GM19438 (cell line): ENCODE data around the gene SFXN1.

ENCODE experiments used
- ATAC-seq: cut with Tn5 transposase; IDR thresholded peaks from one replicate; pipeline ENCODE4 v1.9.1; 2021; ENCODE audit warnings: low read depth; ENCODE audit not compliant: unreplicated experiment

The SFXN1 gene

DNA sequence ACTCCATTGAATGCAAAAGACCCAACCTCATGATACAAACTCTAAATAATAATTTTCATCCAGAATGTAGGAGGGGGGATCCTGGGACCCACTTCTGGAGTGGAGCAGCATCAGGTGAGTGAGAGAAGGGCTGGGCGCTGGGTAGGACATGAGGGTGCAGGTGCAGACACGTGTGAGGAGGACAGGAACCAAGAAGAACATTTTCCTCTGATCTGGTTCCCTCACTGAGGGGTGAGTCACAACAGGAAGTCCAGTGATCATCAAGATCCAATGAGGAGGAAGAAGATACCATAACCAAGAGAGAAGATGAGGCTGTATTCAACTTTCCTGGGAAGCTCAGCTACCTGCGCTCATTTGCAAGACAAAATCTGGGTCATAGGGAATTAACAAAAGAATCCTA lies 57.4 kb downstream of the SFXN1 start:
- no peak for ATAC-seq

DNA sequence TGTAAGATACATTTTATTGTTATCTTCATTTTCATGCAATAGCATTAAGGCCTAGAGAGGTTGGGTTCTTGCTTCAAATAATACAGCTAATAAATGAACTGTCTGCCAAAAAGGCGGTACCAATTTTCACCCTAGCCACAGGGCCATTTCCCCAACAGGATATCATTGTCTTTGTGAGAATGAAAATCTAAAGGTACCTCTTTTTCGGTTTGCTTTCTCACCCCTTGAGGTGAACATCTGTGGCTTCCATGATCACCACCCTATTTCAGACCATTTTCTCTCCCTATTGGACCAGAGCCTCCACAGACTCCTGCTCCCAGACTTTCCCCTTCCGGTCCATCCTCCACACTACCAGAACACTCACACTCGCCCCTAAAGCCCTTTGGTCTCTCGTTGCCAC lies 60.2 kb downstream of the SFXN1 start:
- ATAC-seq: no peak

GRCh38 chr5:175539936-175540335 lies 61.6 kb downstream of the SFXN1 start:
- no peak for ATAC-seq

DNA sequence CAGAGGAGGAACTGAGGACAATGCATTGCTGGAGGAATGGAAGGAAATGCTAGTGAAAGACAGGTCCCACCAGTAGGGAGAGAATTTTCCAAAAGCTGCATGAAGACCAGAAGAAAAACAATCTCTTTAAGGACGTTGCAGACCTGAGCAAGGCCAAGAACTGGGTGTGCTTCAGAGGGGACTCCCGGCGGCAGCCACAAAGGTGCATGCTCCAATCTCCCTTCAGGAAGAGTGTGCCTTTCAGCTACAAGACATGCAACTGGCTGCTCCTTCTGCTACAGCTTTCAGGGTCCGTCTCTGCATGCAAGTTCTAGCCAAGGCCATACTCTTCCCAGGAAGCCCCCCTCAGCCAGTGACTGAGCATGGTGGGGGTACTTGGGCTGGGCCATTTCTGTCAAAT lies 62.9 kb downstream of the SFXN1 start:
- no peak for ATAC-seq

- no peak for ATAC-seq
Observed at GRCh38 chr5:175542232-175542965, 64.0 kb downstream of the SFXN1 start.

GRCh38 chr5:175542966-175543235 lies 64.5 kb downstream of the SFXN1 start:
- ATAC-seq: no peak

DNA sequence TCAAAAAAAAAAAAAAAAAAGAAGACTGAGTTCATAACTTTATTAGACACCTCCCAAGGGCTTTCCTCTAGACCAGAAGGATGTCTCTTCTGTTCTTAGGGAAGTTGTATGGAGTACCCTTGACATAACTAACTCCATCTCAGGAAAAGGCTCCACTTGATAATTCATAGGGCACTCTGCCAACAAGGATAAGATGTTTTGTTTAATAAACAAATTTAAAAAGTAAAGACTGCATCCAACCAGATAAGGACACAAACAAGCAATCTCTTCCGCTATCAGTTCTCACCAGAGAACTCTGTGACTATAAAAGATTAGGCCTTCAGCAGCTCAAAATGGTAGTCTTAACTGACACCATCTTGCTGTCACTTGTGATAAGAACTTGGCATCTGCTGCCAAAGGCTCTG lies 65.8 kb downstream of the SFXN1 start:
- ATAC-seq: no peak

GRCh38 chr5:175544586-175544985 lies 66.2 kb downstream of the SFXN1 start:
- ATAC-seq: no peak

- ATAC-seq: no peak
Observed at GRCh38 chr5:175547842-175548241, 69.5 kb downstream of the SFXN1 start.

GRCh38 chr5:175548626-175549311 lies 70.4 kb downstream of the SFXN1 start:
- no peak for ATAC-seq

GRCh38 chr5:175550055-175550805 lies 71.9 kb downstream of the SFXN1 start:
- ATAC-seq: no peak

GRCh38 chr5:175551266-175551665 lies 72.9 kb downstream of the SFXN1 start:
- ATAC-seq: no peak

DNA sequence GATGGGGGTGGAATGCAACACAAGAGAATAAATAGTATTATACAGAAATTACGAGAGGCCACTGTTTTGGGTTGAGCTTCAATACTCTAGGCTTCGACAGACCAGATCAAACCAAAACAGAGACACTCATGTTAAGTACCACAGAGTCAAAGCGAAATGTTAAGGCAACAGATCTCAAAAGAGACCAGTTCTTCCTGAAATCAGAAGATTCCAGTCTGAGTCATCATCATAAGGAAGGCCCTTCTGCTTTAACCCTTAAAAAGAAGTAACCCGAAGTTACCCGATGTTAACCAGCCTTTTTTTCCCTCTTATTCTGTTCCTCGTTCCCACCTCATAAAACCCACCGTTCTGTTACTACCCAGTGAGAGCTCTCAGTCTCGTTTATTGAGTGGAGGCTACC lies 75.9 kb downstream of the SFXN1 start:
- ATAC-seq: no peak

DNA sequence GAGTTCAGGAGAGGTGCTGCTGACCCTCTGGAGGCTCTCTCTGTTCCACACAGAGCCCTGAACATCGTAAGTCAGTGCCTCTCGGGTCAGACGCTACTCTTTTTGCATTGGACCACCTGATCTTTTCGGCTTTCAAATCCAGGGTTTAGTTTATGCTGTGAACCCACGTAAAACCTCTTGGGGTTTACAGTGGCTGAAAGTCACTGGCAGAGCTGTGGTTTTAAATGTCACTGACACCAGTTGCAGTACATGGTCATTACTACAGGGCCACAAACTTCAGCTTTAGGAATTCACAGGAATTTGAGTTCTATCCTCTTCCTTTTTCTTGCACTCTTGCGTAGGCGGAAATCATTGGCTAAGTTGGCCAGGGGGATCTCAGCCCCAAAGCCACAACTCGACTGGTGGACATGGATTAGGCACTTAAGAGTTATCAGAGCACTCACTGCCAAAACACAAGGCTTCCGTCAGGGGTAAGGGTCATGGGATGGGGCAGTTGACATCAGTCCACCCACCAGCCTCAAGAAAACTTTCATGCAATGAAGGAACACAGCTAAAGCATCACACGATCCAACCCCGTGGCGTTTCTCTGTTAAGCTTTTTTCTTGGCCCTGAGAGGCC lies 76.9 kb downstream of the SFXN1 start:
- no peak for ATAC-seq

- ATAC-seq: no peak
Observed at GRCh38 chr5:175556794-175557193, 78.4 kb downstream of the SFXN1 start.

DNA sequence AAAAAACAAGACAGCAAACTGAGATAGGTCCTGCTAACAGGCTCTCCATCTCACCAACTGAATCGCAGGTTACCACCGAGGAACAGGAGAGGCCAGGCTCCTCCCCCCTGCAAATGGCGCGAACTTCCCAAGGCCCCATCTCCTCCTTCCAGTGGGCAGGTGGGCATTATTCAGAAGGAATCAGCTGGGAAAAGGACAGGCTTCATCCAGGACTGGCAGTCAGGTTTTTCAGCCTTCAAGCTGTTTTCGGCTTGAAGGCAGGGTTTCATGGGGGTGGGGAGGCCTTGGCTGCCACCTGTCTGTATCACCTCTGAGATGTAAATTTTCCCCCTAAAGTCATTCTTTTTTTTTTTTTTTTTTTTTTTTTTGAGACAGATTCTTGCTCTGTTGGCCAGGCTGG lies 79.4 kb downstream of the SFXN1 start:
- no peak for ATAC-seq

- ATAC-seq: no peak
Observed at GRCh38 chr5:175558801-175559480, 80.6 kb downstream of the SFXN1 start.

DNA sequence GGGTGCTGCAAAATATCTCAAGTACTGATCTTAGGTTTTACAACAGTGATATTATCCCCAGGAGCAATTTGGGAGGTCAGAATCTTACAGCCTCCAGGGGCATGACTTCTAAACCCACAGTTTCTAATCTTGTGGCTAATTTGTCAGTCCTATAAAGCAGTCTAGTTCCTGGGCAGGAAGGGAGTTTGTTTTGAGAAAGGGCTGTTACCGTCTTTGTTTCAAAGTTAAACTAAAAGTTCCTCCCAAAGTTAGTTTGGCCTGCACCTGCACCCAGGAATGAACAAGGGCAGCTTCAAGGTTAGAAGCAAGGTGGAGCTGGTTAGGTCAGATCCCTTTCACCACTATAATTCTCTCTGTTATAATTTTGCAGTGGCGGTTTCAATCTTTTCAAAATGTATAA lies 81.7 kb downstream of the SFXN1 start:
- ATAC-seq: no peak

GRCh38 chr5:175561085-175561484 lies 82.7 kb downstream of the SFXN1 start:
- ATAC-seq: no peak

DNA sequence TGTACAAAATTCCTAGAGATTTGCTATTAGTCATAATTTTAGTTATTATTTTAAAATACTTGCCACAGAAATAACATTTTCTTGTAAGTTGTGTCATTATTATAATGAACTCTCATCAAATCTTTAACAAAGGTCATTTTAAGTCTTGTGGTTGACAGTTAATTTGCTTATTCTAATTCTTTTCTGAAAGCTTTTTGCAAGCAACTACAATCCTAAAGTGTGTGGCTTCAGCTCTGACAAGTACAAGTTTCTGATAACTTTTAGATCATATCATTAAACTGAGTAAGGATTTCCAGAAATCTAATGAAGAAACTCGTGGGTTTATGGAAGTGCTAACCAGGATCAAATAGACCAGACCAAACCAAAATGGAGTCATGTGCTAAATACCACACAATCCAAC lies 86.4 kb downstream of the SFXN1 start:
- ATAC-seq: no peak

DNA sequence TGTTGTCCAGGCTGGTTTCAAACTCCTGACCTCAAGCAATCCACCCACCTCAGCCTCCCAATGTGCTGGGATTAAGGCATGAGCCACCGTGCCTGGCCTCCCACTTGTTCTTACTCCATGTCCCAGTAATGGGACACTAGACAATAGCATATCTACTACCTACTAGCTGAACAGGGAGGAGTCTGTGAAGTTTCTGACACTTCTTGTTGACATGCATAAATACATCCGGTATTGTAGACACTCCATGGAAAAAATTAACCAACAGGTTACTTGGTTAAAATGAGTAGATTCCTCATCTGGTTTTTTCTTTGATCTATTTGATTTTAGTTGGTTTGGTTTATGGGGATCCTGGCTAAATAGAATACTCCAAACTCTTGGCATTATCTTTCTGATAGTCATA lies 88.3 kb downstream of the SFXN1 start:
- no peak for ATAC-seq
